GM12891 (cell line): ENCODE measurements around the gene UIMC1.

ENCODE experiments used
- PAX5 ChIP-seq: IDR thresholded peaks from 2 replicates; pipeline ENCODE4 v1.6.1; 2011; ENCODE audit warnings: low read length, moderate library complexity, mild to moderate bottlenecking; ENCODE audit not compliant: insufficient read depth, severe bottlenecking
- POLR2A ChIP-seq: IDR thresholded peaks from 2 replicates; pipeline ENCODE4 v1.6.1; 2011; ENCODE audit warnings: low read depth, low read length, control low read depth
- POLR2AphosphoS5 ChIP-seq: IDR thresholded peaks from 2 replicates; pipeline ENCODE4 v1.6.1; 2011; ENCODE audit warnings: low read depth, low read length, control low read depth
- POU2F2 ChIP-seq: IDR thresholded peaks from 2 replicates; pipeline ENCODE4 v1.6.1; 2011; ENCODE audit warnings: low read depth, mild to moderate bottlenecking, control low read depth, low read length, moderate library complexity
- SPI1 ChIP-seq: IDR thresholded peaks from 2 replicates; pipeline ENCODE4 v1.6.1; 2011; ENCODE audit warnings: low read depth, low read length, control low read depth
- TAF1 ChIP-seq: IDR thresholded peaks from 2 replicates; pipeline ENCODE4 v1.6.1; 2011; ENCODE audit warnings: low read depth, low read length, control low read depth

- TF ChIP-seq POLR2A (no peak), POLR2AphosphoS5 (no peak), PAX5 (no peak), SPI1 (no peak), POU2F2 (no peak), TAF1 (no peak)
Measured at GRCh38 chr5:176947847-176948246, 58.7 kb downstream of the UIMC1 start.
